Calu3 (cell line): Measurements from ENCODE around the gene MARK2. TPM values are rescaled to one million over a fixed set of nuclear protein-coding genes. Genes with fewer than 3 reads are reported as not detected.

Experiments used
- BruUV-seq: library from RNA; stranded (reverse); fragments of 400-500 nt; replicated peaks from 2 replicates; lab custom pipeline; 2021; lab: Mats Ljungman, UMichigan
- CTCF ChIA-PET: fragments of 300-600 bp; sonication (Branson Sonifier 250); formaldehyde crosslinking; loops from one replicate; lab custom pipeline; 2022; ENCODE audit warnings: antibody characterized with exemption; lab: Charles Lee
- DNase-seq: peaks from one replicate; pipeline ENCODE4 v3.0.0; 2022
- H3K27ac Mint-ChIP-seq: one replicate; pipeline ENCODE4 v1.8.0; 2022; ENCODE audit warnings: mixed read lengths; ENCODE audit not compliant: unreplicated experiment
- H3K27me3 Mint-ChIP-seq: one replicate; pipeline ENCODE4 v1.8.0; 2022; ENCODE audit warnings: mixed read lengths; ENCODE audit not compliant: unreplicated experiment
- H3K36me3 Mint-ChIP-seq: one replicate; pipeline ENCODE4 v1.8.0; 2022; ENCODE audit warnings: mild to moderate bottlenecking, moderate library complexity, mixed read lengths; ENCODE audit not compliant: insufficient read depth, unreplicated experiment
- H3K4me1 Mint-ChIP-seq: one replicate; pipeline ENCODE4 v1.8.0; 2022; ENCODE audit warnings: mild to moderate bottlenecking, low read depth, mixed read lengths; ENCODE audit not compliant: unreplicated experiment
- H3K4me3 Mint-ChIP-seq: one replicate; pipeline ENCODE4 v1.8.0; 2022; ENCODE audit warnings: mild to moderate bottlenecking, low read depth, moderate library complexity, mixed read lengths; ENCODE audit not compliant: unreplicated experiment
- H3K9me3 Mint-ChIP-seq: one replicate; pipeline ENCODE4 v1.8.0; 2022; ENCODE audit warnings: low read depth, mixed read lengths; ENCODE audit not compliant: unreplicated experiment
- CTCF ChIP-seq: fragments of 200-600 bp; IDR thresholded peaks from one replicate; pipeline ENCODE4 v1.8.0; 2022; ENCODE audit warnings: antibody characterized with exemption; ENCODE audit not compliant: unreplicated experiment
- intact Hi-C: fragments of 100-400 bp; cut with micrococcal nuclease; formaldehyde crosslinking; loops from one replicate; pipeline ENCODE4 v1.10.0; 2022; ENCODE audit not compliant: unreplicated experiment
- total RNA-seq: library from RNA; stranded (reverse); gene quantifications from 2 replicates; pipeline ENCODE4 v1.2.3, GENCODE V29; 2022

Gene MARK2
- total RNA-seq, 1 experiment from 2014 or later, result 63.1 TPM

DNA sequence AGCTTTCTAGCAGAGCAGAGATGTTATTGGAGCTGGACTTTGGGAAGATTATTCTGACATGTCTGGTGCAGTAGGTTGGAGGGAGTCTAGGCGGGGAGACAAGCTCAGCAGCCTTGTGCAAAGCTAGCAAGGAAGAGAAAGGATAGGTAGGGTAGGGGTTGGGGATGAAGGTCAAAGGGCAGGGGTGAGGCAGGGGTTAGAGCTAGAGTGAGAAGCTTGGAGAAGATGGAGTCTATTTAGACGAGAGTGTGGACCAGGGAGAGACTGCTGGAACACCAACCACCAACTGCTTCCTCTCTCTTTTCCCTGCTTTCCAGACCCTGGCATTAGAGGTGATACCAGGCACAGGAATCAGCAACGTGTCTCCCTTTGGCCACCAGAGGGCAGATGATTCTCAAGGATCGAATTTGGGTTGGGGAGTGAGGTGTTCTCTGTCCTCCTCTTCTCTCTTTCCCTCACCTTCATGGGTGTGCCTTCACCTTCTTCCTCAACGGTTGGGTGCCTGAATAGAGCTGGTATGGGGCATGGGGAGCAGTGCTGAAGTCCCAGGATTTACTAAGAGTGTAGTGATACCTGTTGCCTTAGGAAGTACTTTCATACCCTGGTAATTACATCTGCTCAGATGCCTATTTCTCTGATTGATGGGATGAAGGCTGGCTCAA is 1.8 kb upstream of the MARK2 start:
- H3K36me3 Mint-ChIP-seq, result peaks cover 37% of the 10 kb centered on the region
- CTCF ChIA-PET, result interaction anchor here (0.6 to 3.4 kb wide), 5 partner anchors 35 to 138 kb away, joined by 3 to 38 read pairs (median 4); no protein-coding TSS in a partner anchor
- no peak overlapping the region for H3K4me3 Mint-ChIP-seq
- H3K27me3 Mint-ChIP-seq, result no peaks in the 10 kb centered on the region
- intact Hi-C loops, result loop anchor here (1.0 kb wide), 1 partner anchor 108 kb away; no protein-coding TSS in a partner anchor
- peaks cover 38% of the 10 kb centered on the region for H3K4me1 Mint-ChIP-seq
- BruUV-seq, result no TSS peak
- peak; percentile 78 for TF ChIP-seq CTCF
- no peak overlapping the region for H3K27ac Mint-ChIP-seq
- DNase-seq, result peak; percentile 80
- H3K9me3 Mint-ChIP-seq, result no peaks in the 10 kb centered on the region

DNA sequence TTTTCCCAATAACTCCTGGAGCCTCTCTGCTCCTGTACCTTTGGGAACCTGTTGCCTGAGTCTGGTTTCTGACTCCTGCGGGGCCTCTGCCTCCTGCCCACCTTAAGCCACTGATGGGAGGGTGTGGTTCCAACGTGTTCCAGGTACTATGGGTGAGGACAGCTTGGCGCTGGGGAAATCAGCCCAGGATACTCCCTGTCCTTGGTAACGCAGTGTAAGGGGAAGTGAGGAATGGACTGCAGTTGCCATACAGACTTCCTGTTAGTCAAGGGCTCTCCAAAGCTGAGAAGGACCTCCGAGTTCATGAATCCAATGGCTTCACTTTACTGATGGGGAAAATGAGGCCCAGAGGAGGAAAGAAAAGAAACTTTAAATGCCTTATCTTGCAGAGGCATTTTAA is 1.2 kb upstream of the MARK2 start:
- no peaks in the 10 kb centered on the region for H3K9me3 Mint-ChIP-seq
- intact Hi-C loops, result loop anchor here (1.0 kb wide), 1 partner anchor 108 kb away; no protein-coding TSS in a partner anchor
- H3K27ac Mint-ChIP-seq, result peak overlapping the region; percentile 38
- peak overlapping the region; percentile 75 for H3K4me3 Mint-ChIP-seq
- TF ChIP-seq CTCF, result no peak
- no peaks in the 10 kb centered on the region for H3K27me3 Mint-ChIP-seq
- H3K4me1 Mint-ChIP-seq, result peaks cover 44% of the 10 kb centered on the region
- peaks cover 38% of the 10 kb centered on the region for H3K36me3 Mint-ChIP-seq
- no peak for DNase-seq
- CTCF ChIA-PET, result interaction anchor here (1.3 to 3.4 kb wide), 3 partner anchors 35 to 108 kb away, joined by 4 to 38 read pairs (median 13); no protein-coding TSS in a partner anchor
- BruUV-seq, result no TSS peak

GRCh38 chr11:63838150-63838677 is 696 bp upstream of the MARK2 start:
- peak overlapping the region; percentile 75 for H3K4me3 Mint-ChIP-seq
- no TSS peak for BruUV-seq
- H3K27ac Mint-ChIP-seq, result peak overlapping the region; percentile 38
- H3K4me1 Mint-ChIP-seq, result peaks cover 48% of the 10 kb centered on the region
- H3K9me3 Mint-ChIP-seq, result no peaks in the 10 kb centered on the region
- H3K36me3 Mint-ChIP-seq, result peaks cover 42% of the 10 kb centered on the region
- CTCF ChIA-PET, result interaction anchor here (0.5 to 3.4 kb wide), 12 partner anchors 13 to 137 kb away, joined by 3 to 38 read pairs (median 4); no protein-coding TSS in a partner anchor
- TF ChIP-seq CTCF, result no peak
- intact Hi-C loops, result no loop called here
- H3K27me3 Mint-ChIP-seq, result no peaks in the 10 kb centered on the region
- peak; percentile 11 for DNase-seq

DNA sequence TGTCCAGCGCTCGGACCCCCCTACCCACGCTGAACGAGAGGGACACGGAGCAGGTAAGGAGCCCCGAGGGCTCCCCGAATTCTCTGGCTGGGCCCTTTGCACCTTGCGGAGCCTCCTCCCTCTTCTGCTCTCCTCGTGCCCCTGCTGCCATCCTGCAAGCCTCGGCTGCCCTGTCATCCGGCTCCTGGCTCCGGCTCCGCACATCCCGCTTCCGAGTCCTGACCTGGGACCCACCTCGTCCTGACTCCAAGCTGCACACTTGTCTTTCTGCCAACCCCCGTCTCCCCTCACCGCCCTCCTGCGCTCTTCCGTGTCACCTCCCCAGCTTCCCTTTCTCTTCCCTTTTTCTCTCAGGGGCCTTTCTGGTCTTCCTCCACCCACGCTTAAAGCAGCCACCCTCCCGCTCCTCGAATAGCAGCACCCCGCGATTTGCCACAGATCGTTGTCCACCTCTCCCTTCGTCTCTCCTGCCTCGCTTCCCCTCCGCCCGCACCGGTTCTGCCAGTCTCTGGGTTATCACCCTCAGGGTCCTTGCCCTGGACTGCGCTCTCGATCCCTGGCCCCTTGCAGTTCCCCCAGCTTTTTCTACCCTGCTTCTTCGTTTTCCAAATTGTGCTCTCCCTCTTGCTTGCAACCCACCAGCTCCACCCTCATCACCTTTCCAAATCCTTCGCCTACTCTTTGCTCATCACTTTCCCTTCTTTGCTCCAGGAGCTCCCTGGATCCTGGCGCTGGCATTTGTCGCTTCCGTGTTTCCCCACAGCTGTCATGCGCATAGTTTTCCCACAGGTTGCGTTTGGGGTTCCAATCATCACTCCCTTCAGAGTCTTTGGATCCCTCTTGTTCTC is 822 bp downstream of the MARK2 start:
- intact Hi-C loops, result loop anchor here (2.0 to 5.0 kb wide), 2 partner anchors 33 to 48 kb away; no protein-coding TSS in a partner anchor
- Mint-ChIP-seq H3K4me1 (peaks cover 48% of the 10 kb centered on the region), H3K4me3 (peak overlapping the region; percentile 75), H3K36me3 (peaks cover 52% of the 10 kb centered on the region), H3K27me3 (no peaks in the 10 kb centered on the region), H3K27ac (peak overlapping the region; percentile 34), H3K9me3 (no peaks in the 10 kb centered on the region)
- CTCF ChIA-PET, result interaction anchor here (0.5 to 2.9 kb wide), 4 partner anchors 37 to 515 kb away, joined by 3 to 10 read pairs (median 3); no protein-coding TSS in a partner anchor
- no peak for TF ChIP-seq CTCF
- peak; percentile 29 for DNase-seq
- BruUV-seq, result no TSS peak
